Kidney epithelial cell (primary cell): ENCODE data around the gene BRD9. TPM values are rescaled to one million over a fixed set of nuclear protein-coding genes. Genes with fewer than 3 reads are reported as not detected.
"Not testable (repeated sequence)": the region's sequence is repeated elsewhere in the genome, so short reads cannot be mapped to it uniquely, and the experiment has no call there.

ENCODE experiments used
- DNase-seq: peaks from one replicate; pipeline ENCODE4 v3.0.0-alpha.2; 2010; ENCODE audit warnings: low read depth
- H3K27me3 ChIP-seq: 2 replicates; pipeline ENCODE4 v1.6.0; 2011; ENCODE audit warnings: low read length; ENCODE audit not compliant: control insufficient read depth, insufficient read depth
- H3K36me3 ChIP-seq: 2 replicates; pipeline ENCODE4 v1.5.1; 2011; ENCODE audit warnings: low read length; ENCODE audit not compliant: control insufficient read depth, insufficient read depth
- H3K4me3 ChIP-seq: 2 replicates; pipeline ENCODE4 v1.5.1; 2011; ENCODE audit warnings: low read depth, mild to moderate bottlenecking, control low read depth, low read length
- total RNA-seq: library from RNA; depleted of rRNA; stranded (reverse); fragments of >200 nt; gene quantifications from 2 replicates; pipeline ENCODE4 v1.2.3, GENCODE V29; 2015
- TF ChIP-seq, protein P1 (sequence below): IDR thresholded peaks from 2 replicates; pipeline ENCODE4 v1.5.1; 2011; ENCODE audit warnings: mild to moderate bottlenecking, moderate library complexity, low read length, control low read depth, inconsistent platforms; ENCODE audit not compliant: insufficient read depth, poor library complexity, severe bottlenecking

The BRD9 gene
- total RNA-seq, 1 donor from 2014 or later, result 47.3 TPM

DNA sequence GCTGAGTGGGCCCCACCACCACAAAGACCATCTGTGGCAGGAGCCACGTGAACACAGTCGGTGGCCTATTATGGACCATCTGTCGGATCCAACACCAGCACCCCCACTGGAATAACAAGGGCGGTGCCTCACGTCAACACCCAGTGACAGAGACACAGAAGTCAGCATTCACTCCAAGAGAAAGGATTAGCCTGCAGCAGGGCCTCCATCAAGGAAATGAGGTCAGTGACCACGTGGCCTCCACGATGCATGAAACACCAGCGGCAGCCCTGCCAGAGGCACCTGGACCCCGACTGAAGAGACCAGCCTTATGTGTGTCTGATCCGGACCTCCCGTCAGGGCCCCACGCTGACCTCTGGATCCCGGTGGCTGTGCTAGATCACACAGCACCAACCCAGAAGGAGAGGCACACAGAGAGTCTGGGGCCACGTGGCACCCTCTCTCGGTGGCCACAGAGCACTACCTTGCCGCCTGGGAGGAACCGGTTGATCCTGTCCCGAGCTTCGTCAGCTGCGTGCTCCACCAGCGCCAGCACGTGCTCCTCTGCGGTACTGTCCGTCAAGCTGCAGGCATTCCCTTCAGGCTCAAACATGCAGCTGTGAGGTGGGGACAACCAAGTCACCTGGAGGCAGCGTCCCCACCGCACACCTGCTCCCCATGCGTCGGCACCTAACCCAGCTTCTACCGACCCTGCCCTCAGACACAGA is 9.0 kb downstream of the BRD9 start:
- TF ChIP-seq, protein P1, sequence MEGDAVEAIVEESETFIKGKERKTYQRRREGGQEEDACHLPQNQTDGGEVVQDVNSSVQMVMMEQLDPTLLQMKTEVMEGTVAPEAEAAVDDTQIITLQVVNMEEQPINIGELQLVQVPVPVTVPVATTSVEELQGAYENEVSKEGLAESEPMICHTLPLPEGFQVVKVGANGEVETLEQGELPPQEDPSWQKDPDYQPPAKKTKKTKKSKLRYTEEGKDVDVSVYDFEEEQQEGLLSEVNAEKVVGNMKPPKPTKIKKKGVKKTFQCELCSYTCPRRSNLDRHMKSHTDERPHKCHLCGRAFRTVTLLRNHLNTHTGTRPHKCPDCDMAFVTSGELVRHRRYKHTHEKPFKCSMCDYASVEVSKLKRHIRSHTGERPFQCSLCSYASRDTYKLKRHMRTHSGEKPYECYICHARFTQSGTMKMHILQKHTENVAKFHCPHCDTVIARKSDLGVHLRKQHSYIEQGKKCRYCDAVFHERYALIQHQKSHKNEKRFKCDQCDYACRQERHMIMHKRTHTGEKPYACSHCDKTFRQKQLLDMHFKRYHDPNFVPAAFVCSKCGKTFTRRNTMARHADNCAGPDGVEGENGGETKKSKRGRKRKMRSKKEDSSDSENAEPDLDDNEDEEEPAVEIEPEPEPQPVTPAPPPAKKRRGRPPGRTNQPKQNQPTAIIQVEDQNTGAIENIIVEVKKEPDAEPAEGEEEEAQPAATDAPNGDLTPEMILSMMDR, result no peak
- peaks cover 2% of the 10 kb centered on the region for H3K36me3 ChIP-seq

DNA sequence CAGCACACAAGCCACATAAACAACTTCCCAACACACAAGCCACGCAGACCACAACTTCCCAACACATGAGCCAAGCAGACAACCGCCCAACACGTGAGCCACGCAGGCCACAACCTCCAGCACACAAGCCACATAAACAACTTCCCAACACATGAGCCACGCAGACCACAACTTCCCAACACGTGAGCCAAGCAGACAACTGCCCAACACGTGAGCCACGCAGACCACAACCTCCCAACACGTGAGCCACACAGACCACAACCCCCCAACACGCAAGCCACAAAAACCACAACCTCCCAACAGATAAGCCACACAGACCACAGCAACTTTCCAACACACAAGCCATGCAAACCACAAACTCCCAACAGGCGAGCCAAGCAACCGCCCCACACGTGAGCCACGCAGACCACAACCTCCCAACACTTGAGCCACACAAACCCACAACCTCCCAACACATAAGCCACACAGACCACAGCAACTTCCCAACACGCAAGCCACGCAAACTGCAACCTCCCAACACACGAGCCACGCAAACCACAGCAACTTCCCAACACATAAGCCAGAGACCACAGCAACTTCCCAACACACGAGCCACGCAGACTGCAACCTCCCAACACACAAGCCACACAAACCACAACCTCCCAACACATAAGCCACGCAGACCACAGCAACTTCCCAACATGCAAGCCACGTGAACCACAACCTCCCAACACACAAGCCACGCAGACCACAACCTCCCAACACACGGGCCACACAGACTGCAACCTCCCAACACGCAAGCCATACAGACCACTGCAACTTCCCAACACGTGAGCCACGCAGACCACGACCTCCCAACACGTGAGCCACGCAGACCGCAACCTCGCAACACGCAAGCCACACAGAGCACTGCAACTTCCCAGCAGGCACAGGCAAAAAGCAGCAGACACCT is 10.1 kb downstream of the BRD9 start:
- no peaks in the 10 kb centered on the region for H3K27me3 ChIP-seq
- TF ChIP-seq, protein P1, result no peak
- DNase-seq, result no peak
- no peak overlapping the region for H3K4me3 ChIP-seq
- H3K36me3 ChIP-seq, result peaks cover 2% of the 10 kb centered on the region

More for the DNA sequence above, 9.0 kb downstream of the BRD9 start:
- Histone ChIP-seq H3K27me3 (no peaks in the 10 kb centered on the region), H3K4me3 (no peak overlapping the region)
- DNase-seq, result no peak

DNA sequence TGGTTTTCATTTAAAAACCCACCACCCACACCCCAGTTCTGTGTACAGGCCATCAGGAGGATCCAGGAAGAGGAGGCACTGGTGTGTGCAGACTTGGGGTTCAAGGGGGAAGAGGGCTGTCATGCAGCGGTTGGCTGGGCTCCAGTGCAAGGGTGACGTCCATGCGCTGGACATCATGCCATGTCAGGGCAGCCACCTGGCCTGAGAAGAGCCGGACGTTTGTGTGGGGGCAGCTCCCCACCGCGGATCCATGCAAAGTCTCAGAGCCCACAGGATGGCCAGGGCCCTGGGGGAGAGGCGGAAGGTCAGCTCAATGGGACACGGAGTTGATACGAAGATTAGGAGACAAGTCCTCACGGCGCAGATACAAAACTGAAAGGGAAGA is 11.1 kb downstream of the BRD9 start:
- Histone ChIP-seq H3K4me3 (no peak overlapping the region), H3K27me3 (no peaks in the 10 kb centered on the region), H3K36me3 (peaks cover 4% of the 10 kb centered on the region)
- TF ChIP-seq, protein P1, result no peak
- no peak for DNase-seq

DNA sequence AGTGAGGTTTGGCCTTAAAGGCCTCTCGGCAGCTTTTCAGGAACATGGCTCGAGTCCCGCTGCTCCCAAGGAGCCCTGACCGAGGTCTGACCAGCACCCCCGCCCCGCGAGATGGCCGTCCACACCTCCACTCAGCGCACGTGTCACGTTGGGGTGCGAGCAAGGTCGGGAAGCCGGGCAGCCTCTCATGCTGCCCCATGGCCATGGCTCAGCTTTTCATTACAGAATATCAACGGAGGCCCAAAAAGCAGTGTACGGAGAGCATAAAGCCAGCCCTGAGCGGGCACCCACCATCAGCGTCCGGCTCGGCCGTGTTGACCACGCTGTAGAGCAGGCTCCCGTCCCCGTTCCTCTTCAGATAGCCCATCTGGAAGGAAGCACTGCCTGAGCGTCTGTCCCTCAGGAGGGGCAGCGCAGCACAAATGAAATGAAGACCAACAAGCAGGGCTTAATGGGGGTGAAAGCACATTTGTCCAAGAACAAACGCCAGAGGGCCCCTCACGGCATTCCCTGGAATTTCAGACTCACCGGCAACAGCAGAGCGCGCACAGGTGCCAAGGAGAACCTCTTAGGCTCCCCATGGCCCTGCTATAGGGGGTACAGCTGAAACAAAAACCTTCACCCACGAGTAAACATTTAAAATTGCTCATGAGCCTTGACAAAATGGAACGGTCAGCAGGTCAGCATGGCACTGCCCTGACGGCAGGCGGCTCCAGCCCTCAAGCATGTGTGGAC is 11.6 kb downstream of the BRD9 start:
- Histone ChIP-seq H3K36me3 (peaks cover 4% of the 10 kb centered on the region), H3K4me3 (no peak overlapping the region), H3K27me3 (no peaks in the 10 kb centered on the region)
- no peak for DNase-seq
- TF ChIP-seq, protein P1, result no peak

DNA sequence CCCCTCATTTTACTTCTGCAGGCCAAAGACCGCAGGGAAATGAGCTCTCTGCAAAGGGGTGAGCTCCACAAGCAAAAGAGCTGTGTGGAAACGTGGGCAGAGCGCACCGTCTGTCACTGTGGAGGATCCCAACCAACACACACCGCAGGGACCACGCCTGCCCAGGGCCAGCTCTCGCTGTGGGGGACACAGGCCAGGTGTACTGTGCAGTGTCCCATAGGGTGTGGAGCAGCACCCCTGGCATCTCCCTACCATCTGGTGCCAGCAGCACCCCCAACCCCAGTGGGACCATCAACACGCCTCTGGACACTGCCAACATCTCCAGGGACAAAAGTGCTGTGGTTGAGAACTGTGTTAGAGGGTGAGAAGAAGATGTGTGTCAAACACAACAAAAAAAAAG is 13.9 kb downstream of the BRD9 start:
- H3K36me3 ChIP-seq, H3K4me3 ChIP-seq, H3K27me3 ChIP-seq, DNase-seq: not testable (repeated sequence)

DNA sequence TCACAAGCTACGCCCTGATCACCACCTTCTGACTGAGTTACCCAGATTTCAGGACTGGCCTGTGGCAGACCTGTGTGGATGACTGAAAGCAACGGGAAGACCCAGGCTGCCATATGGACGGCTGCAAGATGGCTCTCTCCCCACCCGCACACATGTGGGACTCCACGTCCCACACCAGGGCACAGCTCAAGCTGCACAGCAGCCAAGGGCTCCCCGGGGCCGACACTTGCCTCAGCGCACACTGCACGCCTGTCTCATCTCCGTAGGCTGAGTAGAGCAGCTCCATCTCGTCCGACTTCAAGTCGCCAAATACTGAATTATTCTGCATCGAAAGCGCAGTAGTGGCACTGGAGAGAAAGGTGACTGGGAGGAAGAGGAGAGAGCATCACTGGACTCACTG is 14.5 kb downstream of the BRD9 start:
- Histone ChIP-seq H3K27me3 (no peaks in the 10 kb centered on the region), H3K36me3 (peaks cover 2% of the 10 kb centered on the region), H3K4me3 (no peak overlapping the region)
- TF ChIP-seq, protein P1, result no peak
- DNase-seq, result no peak
